Choroid plexus epithelial cell (primary cell): ENCODE measurements around the gene GGT7.
A peak's percentile ranks its signal among the peaks of the same experiment; 100 is the strongest.

Experiments used
- DNase-seq: peaks from one replicate; pipeline ENCODE4 v3.0.0-alpha.2; 2010; ENCODE audit warnings: low read depth
- H3K4me3 ChIP-seq: 2 replicates; pipeline ENCODE4 v1.5.1; 2011; ENCODE audit warnings: low read depth, mild to moderate bottlenecking, control low read depth, low read length, moderate library complexity
- CTCF ChIP-seq: conservative IDR thresholded peaks from 2 replicates; pipeline ENCODE4 v1.5.1; 2011; ENCODE audit warnings: low read depth, mild to moderate bottlenecking, control low read depth, inconsistent platforms, low read length, moderate library complexity

GGT7 gene

GRCh38 chr20:34891166-34892062 is 18.8 kb upstream of the GGT7 start:
- TF ChIP-seq CTCF = no peak
- DNase-seq = peak; percentile 74
- no peak overlapping the region for H3K4me3 ChIP-seq

- no peak for DNase-seq
- no peak for TF ChIP-seq CTCF
- H3K4me3 ChIP-seq = no peak overlapping the region
Observed at GRCh38 chr20:34888468-34888867, 15.8 kb upstream of the GGT7 start.

GRCh38 chr20:34887023-34887422 is 14.4 kb upstream of the GGT7 start:
- no peak for DNase-seq
- TF ChIP-seq CTCF = no peak

GRCh38 chr20:34886122-34886521 is 13.5 kb upstream of the GGT7 start:
- DNase-seq = no peak
- no peak overlapping the region for H3K4me3 ChIP-seq
- TF ChIP-seq CTCF = no peak

More at GRCh38 chr20:34887023-34887422, 14.4 kb upstream of the GGT7 start:
- H3K4me3 ChIP-seq = no peak overlapping the region

- TF ChIP-seq CTCF = no peak
- H3K4me3 ChIP-seq = no peak overlapping the region
- DNase-seq = no peak
Observed at GRCh38 chr20:34884260-34884659, 11.6 kb upstream of the GGT7 start.

- no peak for DNase-seq
- TF ChIP-seq CTCF = no peak
- no peak overlapping the region for H3K4me3 ChIP-seq
Observed at GRCh38 chr20:34883809-34884208, 11.2 kb upstream of the GGT7 start.
